ENCODE measurements around the gene GNPTG.

Gene GNPTG

DNA sequence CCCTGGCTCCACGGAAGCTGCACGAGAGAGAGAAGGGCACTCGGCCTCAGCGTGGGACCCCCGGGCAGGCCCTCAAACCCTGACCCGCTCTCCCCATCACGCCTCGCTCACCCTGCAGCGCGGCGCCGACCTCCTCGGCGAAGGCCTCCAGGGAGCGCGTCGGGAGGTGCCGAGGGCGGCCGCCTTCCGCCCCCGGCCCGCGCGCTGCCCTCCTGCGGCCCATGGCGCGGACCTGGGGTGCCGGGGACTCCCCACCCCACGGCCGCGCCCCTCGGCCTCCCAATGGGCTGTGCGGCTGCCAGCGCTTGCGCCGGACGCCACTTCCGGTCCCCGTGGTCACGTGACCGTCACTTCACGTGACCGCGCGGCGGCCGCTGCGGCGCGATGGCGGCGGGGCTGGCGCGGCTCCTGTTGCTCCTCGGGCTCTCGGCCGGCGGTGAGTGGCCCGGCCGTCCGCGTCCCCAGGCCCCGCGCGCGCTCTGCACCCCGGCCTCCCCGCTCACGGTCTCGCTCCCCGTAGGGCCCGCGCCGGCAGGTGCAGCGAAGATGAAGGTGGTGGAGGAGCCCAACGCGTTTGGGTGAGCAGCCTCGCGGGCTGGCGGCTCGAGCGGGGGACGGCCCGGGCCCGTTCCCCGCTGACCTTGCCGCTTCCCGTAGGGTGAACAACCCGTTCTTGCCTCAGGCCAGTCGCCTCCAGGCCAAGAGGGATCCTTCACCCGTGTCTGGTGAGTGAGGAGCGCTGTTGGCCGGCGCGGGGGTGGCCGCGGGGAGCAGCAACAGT is at the start of gene GNPTG, which contains the start of gene TSR3:
Gene GNPTG, plus strand, starts transcription at position 350 of the 781 bp plus-strand sequence. Its CDS starts 35 bp downstream, at position 385.
Gene TSR3, minus strand, starts transcription at position 297 of the 781 bp plus-strand sequence. Its CDS starts 74 bp downstream, at position 223.
- peak; percentile 88 for DNase-seq (ENCODE audit: low spot score)

GRCh38 chr16:1305823-1306222 is 45.9 kb upstream of the GNPTG start:
- DNase-seq (ENCODE audit: low spot score) = no peak

- DNase-seq (ENCODE audit: low spot score) = no peak
Observed at GRCh38 chr16:1306334-1306733, 45.4 kb upstream of the GNPTG start.

- peak; percentile 46 for DNase-seq (ENCODE audit: low spot score)
Observed at GRCh38 chr16:1308036-1308976, 43.4 kb upstream of the GNPTG start.

DNA sequence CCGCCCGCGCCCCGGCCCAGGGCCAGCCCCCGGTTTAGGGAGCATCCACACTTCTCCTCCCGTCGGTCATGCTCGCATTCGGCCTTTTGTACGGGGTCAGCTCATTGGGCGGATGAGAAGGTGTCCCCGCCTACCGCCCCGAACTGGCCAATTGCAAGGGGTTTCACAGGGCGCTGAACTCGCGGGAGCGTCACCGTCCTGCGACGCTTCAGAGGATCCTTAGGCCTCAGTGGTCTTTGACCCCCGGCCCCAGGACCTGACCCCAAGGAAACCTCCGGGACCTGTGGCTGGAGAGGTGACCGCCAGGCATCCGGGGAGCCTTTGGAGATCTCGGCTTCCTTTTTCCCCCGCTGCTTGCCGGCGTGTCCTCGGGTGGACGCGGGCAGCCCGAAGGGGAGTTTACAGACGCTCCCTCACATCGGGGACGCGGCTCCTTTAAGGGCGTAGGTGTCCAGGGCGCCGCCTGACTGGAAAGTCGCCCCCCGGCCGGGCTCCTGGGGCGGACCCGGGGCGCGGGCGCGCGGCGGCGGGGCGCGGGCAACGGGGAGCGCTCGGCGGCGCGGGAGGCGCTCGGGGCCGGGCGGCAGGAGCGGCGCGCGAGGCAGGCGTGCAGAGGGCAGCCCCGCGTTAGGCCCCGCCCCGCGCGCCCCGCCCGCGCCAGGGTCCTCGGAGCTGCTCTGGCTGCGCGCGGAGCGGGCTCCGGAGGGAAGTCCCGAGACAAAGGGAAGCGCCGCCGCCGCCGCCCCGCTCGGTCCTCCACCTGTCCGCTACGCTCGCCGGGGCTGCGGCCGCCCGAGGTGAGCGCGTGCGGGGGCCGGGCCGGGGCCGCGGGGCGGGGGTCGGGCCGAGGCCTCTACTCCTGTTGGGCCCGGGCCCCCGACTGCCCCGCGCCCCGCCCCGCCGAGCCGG is 42.5 kb upstream of the GNPTG start, which contains the start of gene UBE2I:
Gene UBE2I, plus strand, starts transcription at position 660 of the 909 bp plus-strand sequence. CDS start 4,395 bp downstream, outside the sequence.
- DNase-seq (ENCODE audit: low spot score) = peak; percentile 96

DNA sequence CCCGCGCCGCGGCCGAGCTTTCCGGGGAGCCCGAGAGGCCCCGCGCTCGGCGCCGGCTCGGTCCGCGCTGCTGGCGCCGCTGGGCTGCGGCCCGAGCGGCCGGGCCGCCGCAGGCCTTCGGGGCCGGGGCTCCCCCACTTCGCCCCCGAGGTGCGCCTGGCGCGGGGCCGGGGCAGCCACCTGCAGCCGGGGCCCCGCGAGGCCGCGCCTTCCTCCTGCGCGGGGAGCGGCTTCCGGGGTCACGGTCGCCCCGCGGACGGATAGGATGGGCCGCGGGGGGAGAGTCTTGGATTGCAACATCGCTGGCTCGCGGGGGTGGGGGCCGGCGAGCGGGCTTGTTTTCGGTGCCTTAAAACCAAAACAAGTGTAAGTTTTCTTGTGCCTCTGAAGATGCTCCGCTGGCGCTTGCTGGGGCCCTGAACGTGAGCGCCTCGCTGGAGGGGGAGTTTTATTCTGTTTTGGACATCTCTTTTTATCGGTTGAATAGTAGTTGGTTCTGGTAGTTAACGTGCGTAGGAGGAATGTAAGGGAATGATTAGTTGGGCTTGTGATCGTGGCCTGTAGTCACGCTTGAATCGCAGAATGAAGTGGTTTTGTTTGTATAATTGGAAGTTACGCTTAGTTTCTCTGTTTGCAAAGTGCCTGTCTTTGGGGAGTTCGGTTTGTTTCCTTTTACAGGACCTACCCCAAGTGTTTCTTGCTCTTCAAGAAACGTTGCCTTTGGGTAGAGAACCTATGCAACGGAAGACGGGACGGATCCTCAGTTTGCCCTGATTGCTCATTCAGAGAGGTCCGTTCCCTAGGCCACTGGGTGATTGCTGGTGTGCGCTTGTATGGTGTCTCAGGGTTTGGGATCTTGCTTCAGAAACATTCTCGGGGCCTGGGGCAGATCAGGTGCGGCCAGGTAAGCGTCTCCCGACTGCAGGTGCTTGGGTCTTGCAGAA is 41.6 kb upstream of the GNPTG start:
- DNase-seq (ENCODE audit: low spot score) = no peak

DNA sequence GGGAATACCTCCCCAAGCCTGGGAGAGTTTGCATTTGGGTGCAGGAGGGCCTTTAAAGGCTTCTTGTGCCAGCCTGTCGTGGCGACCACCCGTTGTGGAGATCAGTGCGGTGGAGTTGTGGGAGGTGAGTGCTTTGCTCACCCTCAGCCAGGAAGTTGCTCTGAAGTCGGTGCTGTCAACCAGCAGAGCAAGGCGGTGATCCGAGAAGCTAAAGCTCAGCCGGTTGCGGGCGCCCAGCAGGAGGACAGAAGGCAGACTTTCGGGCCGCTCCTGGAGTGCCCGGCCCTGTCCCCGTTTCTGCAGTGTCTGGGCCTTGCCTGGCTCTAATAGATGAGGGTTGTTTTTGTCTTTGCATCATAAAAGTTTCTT is 40.9 kb upstream of the GNPTG start:
- no peak for DNase-seq (ENCODE audit: low spot score)

GRCh38 chr16:1311212-1311737 is 40.5 kb upstream of the GNPTG start:
- DNase-seq (ENCODE audit: low spot score) = no peak

DNA sequence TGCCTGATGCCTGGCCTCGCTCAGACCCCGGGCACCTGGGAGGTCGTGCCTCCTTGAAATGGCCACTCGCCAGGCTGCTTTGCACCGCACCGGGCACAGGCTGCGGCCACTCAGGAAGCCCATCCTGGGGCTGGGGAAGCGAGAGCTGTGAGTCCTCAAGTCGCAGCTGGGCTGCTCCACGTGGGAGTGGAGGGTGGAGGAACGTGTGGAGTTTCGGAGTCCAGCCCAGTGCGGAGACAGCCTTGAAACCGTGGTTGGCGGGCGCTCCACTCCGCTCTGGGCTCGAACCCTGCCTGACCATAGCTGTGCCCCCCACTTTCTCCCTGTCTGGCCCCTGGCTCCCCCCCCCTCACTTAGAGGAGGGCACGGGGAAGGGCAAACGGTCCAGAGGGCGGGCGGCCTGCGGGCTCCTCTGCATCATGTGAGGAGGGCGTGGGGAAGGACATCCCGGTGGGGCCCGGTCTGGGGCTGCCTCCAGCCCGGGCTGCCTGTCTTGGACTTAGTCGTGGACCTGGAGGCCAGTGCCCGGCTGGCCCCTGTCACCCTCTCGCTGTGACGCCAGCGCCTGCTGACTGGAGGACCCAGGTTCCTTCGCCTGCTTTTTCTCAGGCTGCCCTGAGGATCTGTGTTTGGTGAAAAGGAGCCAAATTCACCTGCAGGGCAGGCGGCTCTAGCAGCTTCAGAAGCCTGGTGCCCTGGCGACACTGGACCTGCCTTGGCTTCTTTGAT is 39.8 kb upstream of the GNPTG start:
- DNase-seq (ENCODE audit: low spot score) = no peak

- no peak for DNase-seq (ENCODE audit: low spot score)
Observed at GRCh38 chr16:1312467-1312816, 39.3 kb upstream of the GNPTG start.

DNA sequence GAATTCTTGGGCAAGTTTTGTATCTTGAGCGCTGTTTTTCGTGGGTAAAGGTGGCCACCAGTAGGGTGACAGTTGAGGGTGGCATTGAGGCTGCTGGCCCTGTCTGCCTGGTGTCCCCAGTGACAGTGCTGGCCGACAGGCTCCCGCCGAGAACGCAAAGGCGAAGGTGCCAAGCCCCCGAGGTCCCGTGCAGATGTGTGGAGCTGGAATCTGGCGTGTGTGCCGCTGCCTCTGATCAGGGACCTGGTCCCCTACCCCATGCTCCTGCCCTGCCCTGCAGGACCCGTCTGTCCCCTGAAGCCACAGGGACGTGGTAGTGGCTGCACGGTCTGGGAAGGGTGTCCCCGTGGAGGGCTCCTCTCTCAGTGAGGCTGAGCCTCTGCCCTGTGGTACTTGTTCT is 38.8 kb upstream of the GNPTG start:
- no peak for DNase-seq (ENCODE audit: low spot score)

GRCh38 chr16:1313721-1314369 is 37.9 kb upstream of the GNPTG start:
- no peak for DNase-seq (ENCODE audit: low spot score)

DNA sequence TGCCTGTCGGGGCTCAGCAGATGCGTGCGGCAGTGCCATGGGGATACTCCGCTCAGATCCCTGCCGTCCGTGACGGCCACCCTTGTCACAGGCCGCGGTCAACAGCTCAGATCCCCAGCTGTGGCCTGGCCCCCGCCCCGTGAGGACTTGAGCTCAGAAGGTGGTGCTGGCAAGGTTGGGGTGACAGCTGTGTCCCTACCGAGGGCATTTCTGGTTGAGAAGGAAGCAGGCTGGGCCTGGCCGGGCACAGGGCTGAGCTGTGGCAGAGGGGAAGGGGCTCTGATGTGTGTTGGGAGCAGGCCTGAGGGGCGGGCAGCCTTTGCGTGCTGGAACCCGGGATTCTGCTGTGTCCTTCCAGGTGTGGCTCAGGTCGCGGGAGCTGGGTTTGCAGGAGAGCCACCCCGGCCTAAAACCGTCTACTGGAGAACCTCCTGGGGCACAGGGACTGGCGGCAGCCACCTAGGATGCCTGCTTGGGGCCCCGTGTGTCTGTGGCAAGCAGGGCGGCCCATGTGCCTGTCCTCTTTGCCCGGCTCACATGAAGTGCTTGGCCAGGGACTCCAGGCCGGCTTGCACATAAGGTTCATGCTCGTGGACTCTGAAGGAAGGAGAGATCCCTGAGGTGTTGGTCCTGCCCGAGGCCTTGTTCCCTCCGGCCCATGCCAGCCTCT is 37.2 kb upstream of the GNPTG start:
- no peak for DNase-seq (ENCODE audit: low spot score)

- DNase-seq (ENCODE audit: low spot score) = no peak
Observed at GRCh38 chr16:1315081-1316032, 36.4 kb upstream of the GNPTG start.

- no peak for DNase-seq (ENCODE audit: low spot score)
Observed at GRCh38 chr16:1316033-1316405, 35.7 kb upstream of the GNPTG start.

- DNase-seq (ENCODE audit: low spot score) = no peak
Observed at GRCh38 chr16:1317479-1318267, 34.1 kb upstream of the GNPTG start.

DNA sequence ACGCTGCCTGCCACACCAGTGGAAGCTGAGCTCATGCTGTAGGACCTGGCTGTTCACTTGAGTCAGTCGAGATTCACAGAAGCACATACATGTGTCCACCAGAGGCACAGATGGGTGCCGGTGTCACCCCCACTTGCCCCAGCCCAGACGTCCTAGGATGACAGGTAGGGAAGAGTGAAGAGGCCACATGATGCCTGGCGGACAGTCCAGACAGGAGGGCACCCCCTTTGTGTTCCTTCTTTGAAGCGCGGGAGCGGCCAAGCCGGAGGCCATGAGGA is 33.5 kb upstream of the GNPTG start:
- DNase-seq (ENCODE audit: low spot score) = no peak

Measured in LoVo (cell line).